Common myeloid progenitor, CD34-positive (primary cell): ENCODE results near the gene PRR36.

ENCODE experiments used
- CTCF ChIA-PET: fragments of 350-600 bp; sonication (Branson Sonifier 250); formaldehyde crosslinking; loops from one replicate; lab custom pipeline; 2021; ENCODE audit warnings: antibody characterized with exemption; lab: Charles Lee
- POLR2A ChIA-PET: fragments of 350-600 bp; sonication (Branson Sonifier 250); formaldehyde crosslinking; loops from one replicate; lab custom pipeline; 2021; ENCODE audit warnings: antibody characterized with exemption; lab: Charles Lee
- DNase-seq, 3 donors: peaks; one replicate each; pipeline versions ENCODE4 v3.0.0 to v3.0.0-alpha.2; 2013
- H3K27ac ChIP-seq, 2 experiments: 1 replicate in 1 of 2; 2 replicates in 1 of 2; pipeline ENCODE4 v1.7.0; 2013; ENCODE audit warnings: inconsistent platforms in 2 of 2, low read length in 2 of 2, mild to moderate bottlenecking in 2 of 2, low read depth in 1 of 2, moderate library complexity in 1 of 2; ENCODE audit not compliant: severe bottlenecking in 2 of 2, insufficient read depth in 1 of 2, poor library complexity in 1 of 2
- H3K27me3 ChIP-seq, 5 experiments: replicated peaks in 2 of 5; 1 replicate in 3 of 5; 2 replicates in 2 of 5; pipeline versions ENCODE4 v1.6.1 to v1.7.0; 2013; ENCODE audit warnings: low read length in 4 of 5, mild to moderate bottlenecking in 2 of 5, moderate library complexity in 2 of 5, inconsistent platforms in 1 of 5; ENCODE audit not compliant: insufficient read depth in 5 of 5, control insufficient read depth in 4 of 5
- H3K36me3 ChIP-seq, 4 experiments: 1 replicate in 2 of 4; 2 replicates in 2 of 4; pipeline versions ENCODE4 v1.6.1 to v1.7.0; 2013; ENCODE audit warnings: low read length in 3 of 4, control low read depth in 1 of 4, mild to moderate bottlenecking in 1 of 4; ENCODE audit not compliant: control insufficient read depth in 4 of 4, insufficient read depth in 4 of 4
- H3K4me1 ChIP-seq, 4 experiments: 1 replicate in 3 of 4; 2 replicates in 1 of 4; pipeline versions ENCODE4 v1.6.1 to v1.7.1; 2013; ENCODE audit warnings: low read length in 3 of 4, mild to moderate bottlenecking in 3 of 4, control low read depth in 1 of 4, inconsistent platforms in 1 of 4, moderate library complexity in 1 of 4; ENCODE audit not compliant: control insufficient read depth in 4 of 4, insufficient read depth in 4 of 4; ENCODE audit errors: control extremely low read depth in 1 of 4
- H3K4me3 ChIP-seq, 7 experiments: 1 replicate in 4 of 7; 2 replicates in 3 of 7; pipeline versions ENCODE4 v1.5.1 to v1.7.0; 2013; ENCODE audit warnings: mild to moderate bottlenecking in 7 of 7, low read length in 6 of 7, moderate library complexity in 6 of 7, inconsistent platforms in 2 of 7, low read depth in 2 of 7, control low read depth in 1 of 7; ENCODE audit not compliant: insufficient read depth in 4 of 7, control insufficient read depth in 1 of 7; ENCODE audit errors: extremely low read depth in 1 of 7
- H3K9me3 ChIP-seq, 5 experiments: 1 replicate in 4 of 5; 2 replicates in 1 of 5; pipeline versions ENCODE4 v1.6.1 to v1.7.1; 2013; ENCODE audit warnings: low read length in 4 of 5, mild to moderate bottlenecking in 2 of 5, inconsistent platforms in 1 of 5, low read depth in 1 of 5, moderate library complexity in 1 of 5; ENCODE audit not compliant: control insufficient read depth in 4 of 5, insufficient read depth in 2 of 5; ENCODE audit errors: control extremely low read depth in 1 of 5
- WGBS: methylation state at CpG from one replicate; pipeline ENCODE4 v1.1.5; 2013; ENCODE audit not compliant: insufficient coverage; 5-methylcytosine and 5-hydroxymethylcytosine counted together

PRR36 gene

GRCh38 chr19:7844951-7845350 is 29.2 kb downstream of the PRR36 start:
- no peaks in the 10 kb centered on the region for H3K4me1 ChIP-seq
- no peak overlapping the region for H3K4me3 ChIP-seq
- H3K27ac ChIP-seq, result no peak overlapping the region
- ChIA-PET CTCF (no interaction called here), POLR2A (interaction anchor here (0.5 kb wide), 1 partner anchor 33 kb away, joined by 3 read pairs; no protein-coding TSS in a partner anchor)
- WGBS, result 97% methylated on average over 7 of the region's 10 CpGs
- no peak for DNase-seq
- H3K27me3 ChIP-seq, result no peaks in the 10 kb centered on the region
- peaks cover 0 to 2% (median 0%) of the 10 kb centered on the region in 5 experiments for H3K9me3 ChIP-seq
- no peaks in the 10 kb centered on the region for H3K36me3 ChIP-seq

DNA sequence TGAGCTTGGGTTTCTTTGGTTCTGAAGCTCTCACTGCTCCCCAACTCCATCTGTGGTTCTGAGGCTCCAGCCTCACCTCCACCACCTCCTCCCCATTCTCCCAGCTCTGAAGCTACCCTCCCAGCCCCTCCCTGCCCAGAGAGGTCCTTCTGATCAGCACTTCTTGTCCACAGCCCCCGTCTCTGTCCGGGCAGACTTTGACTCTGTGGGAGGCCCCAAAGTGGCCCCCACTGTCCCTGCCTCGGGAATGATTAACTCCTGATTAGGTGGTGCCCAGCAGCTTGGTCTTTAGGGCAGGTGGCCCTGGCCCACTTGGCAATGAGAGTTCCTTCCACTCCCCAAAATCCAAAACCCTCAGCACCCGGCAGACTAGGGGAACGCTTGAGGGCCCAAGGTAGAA is 29.8 kb downstream of the PRR36 start:
- 100% methylated on average over 5 of the region's 5 CpGs for WGBS
- H3K9me3 ChIP-seq, result peaks cover 0 to 2% (median 0%) of the 10 kb centered on the region in 5 experiments
- POLR2A ChIA-PET, result no interaction called here
- no peak overlapping the region for H3K4me3 ChIP-seq
- no peaks in the 10 kb centered on the region for H3K4me1 ChIP-seq
- DNase-seq, result no peak
- H3K36me3 ChIP-seq, result no peaks in the 10 kb centered on the region
- CTCF ChIA-PET, result interaction anchor here (0.8 kb wide), 1 partner anchor 25 kb away, joined by 3 read pairs; no protein-coding TSS in a partner anchor
- H3K27ac ChIP-seq, result no peak overlapping the region
- no peaks in the 10 kb centered on the region for H3K27me3 ChIP-seq

DNA sequence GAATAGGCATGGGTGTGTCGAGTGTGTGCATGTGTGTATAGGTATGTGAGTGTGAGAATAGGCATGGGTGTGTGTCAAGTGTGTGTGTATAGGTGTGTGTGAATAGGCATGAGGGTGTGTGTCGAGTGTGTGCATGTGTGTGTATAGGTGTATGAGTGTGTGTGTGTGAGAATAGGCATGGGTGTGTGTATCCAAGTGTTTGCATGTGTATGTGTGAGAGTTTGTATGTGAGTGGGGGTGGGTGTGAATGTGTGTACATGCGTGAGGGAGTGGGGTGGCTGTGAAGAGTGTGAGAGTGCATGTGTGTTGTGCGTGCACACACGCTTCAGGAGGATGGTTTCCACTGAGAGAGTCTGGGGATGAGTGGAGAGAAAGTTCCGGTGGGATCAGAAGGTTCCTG is 30.7 kb downstream of the PRR36 start:
- Histone ChIP-seq H3K4me1 (no peaks in the 10 kb centered on the region), H3K27ac (no peak overlapping the region), H3K36me3 (no peaks in the 10 kb centered on the region), H3K9me3 (peaks cover 0 to 2% (median 0%) of the 10 kb centered on the region in 5 experiments), H3K27me3 (no peaks in the 10 kb centered on the region), H3K4me3 (no peak overlapping the region)
- 98% methylated on average over 5 of the region's 6 CpGs for WGBS
- POLR2A ChIA-PET, result no interaction called here
- peak in 1 of 3 donors; percentile 19 for DNase-seq
- CTCF ChIA-PET, result no interaction called here

GRCh38 chr19:7842661-7843294 is 31.4 kb downstream of the PRR36 start:
- H3K27me3 ChIP-seq, result no peaks in the 10 kb centered on the region
- ChIA-PET POLR2A (no interaction called here), CTCF (no interaction called here)
- 99% methylated on average over 11 of the region's 12 CpGs for WGBS
- DNase-seq, result no peak
- peaks cover 0 to 2% (median 0%) of the 10 kb centered on the region in 5 experiments for H3K9me3 ChIP-seq
- no peak overlapping the region for H3K27ac ChIP-seq
- H3K4me3 ChIP-seq, result no peak overlapping the region
- no peaks in the 10 kb centered on the region for H3K36me3 ChIP-seq
- H3K4me1 ChIP-seq, result no peaks in the 10 kb centered on the region

DNA sequence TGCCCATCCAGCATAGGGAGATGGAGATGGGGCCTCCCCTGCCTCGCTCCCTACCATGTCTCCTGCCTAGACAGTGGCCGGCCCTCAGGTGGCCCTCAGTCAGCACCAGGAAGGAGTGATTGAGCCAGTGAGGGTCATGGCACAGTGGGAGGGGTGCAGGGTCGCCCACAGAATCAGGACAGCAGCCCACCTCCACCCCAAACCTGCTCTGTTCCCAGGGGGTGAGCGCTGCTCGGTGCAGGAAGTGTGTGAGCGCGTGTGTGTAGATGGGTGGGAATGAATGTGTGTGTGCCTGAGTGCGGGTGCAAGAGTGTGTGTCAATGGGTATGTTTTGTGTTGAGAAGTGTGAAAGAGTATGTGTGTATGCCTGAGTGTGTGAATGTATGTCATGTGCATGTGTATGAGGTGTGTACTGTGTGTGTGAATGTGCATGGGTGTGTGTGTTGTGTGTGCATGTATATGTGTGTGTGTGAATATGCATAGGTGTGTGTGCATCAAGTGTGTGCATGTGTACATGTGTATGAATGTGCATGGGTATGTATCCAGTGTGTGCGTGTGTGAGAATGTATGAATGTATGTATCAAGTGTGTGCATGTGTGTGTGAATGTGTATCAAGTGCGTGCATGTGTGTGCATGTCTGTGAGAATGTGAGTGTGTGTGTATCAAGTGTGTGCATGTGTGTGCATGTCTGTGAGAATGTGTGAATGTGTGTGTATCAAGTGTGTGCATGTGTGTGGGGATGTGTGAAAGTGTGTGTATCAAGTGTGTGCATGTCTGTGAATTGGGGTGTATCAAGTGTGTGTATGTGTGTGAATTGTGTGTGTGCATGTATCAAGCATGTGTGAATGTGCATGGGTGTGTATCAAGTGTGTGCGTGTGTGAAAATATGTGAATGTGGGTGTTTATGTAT is 32.2 kb downstream of the PRR36 start:
- Histone ChIP-seq H3K4me3 (no peak overlapping the region), H3K27ac (no peak overlapping the region), H3K27me3 (no peaks in the 10 kb centered on the region), H3K36me3 (no peaks in the 10 kb centered on the region), H3K9me3 (peaks cover 0 to 2% (median 0%) of the 10 kb centered on the region in 5 experiments), H3K4me1 (no peaks in the 10 kb centered on the region)
- POLR2A ChIA-PET, result no interaction called here
- 85% methylated on average over 6 of the region's 11 CpGs for WGBS
- DNase-seq, result no peak
- CTCF ChIA-PET, result no interaction called here

DNA sequence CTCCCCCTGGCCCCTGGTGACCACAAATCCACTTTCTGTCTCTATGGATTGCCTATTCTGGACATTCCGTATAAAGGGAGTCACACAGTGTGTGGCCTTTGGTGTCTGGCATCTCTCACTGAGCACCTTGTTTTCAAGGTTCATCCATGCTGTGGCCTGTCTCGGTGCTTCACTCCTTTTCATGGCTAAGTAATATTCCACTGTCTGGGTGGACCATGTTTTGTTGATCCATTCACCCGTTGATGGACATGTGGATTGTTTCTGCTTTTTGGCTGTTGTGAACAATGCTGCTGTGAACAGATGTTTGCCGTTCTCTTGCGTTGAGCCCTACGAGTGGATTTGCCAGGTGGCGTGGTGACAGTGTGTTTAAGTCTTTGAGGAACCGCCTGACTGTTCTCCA is 33.6 kb downstream of the PRR36 start:
- Histone ChIP-seq H3K27me3 (no peaks in the 10 kb centered on the region), H3K4me1 (no peaks in the 10 kb centered on the region), H3K36me3 (no peaks in the 10 kb centered on the region), H3K4me3 (no peak overlapping the region), H3K27ac (no peak overlapping the region), H3K9me3 (peaks cover 0 to 2% (median 0%) of the 10 kb centered on the region in 5 experiments)
- POLR2A ChIA-PET, result no interaction called here
- 89% methylated on average over 7 of the region's 8 CpGs for WGBS
- DNase-seq, result no peak
- CTCF ChIA-PET, result interaction anchor here (1.4 kb wide), 1 partner anchor 14 kb away, joined by 3 read pairs; no protein-coding TSS in a partner anchor

DNA sequence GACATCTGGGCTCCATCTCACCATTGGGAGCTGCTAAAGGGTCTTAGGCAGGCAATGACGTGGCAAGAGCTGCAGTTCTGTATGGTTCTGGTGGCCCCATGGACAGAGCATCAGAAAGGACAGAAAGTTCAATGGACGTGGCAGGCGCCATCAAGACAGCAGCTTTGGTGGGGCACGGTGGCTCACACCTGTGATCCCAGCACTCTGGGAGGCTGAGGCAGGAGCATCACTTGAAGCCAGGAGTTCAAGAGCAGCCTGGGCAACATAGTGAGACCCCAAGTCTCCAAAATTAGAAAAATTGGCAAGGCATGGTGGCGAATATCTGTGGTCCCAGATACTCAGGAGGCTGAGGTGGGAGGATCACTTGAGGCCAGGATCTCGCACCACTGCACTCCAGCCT is 34.7 kb downstream of the PRR36 start:
- Histone ChIP-seq H3K27ac (no peak overlapping the region), H3K9me3 (peaks cover 0 to 2% (median 0%) of the 10 kb centered on the region in 5 experiments), H3K4me1 (no peaks in the 10 kb centered on the region), H3K4me3 (no peak overlapping the region), H3K36me3 (no peaks in the 10 kb centered on the region), H3K27me3 (no peaks in the 10 kb centered on the region)
- ChIA-PET POLR2A (no interaction called here), CTCF (no interaction called here)
- WGBS, result 97% methylated on average over 5 of the region's 6 CpGs
- no peak for DNase-seq
